Ovary (tissue), 9 donors: ENCODE measurements around the gene SCAND1. TPM values are rescaled to one million over a fixed set of nuclear protein-coding genes. Genes with fewer than 3 reads are reported as not detected.

Source experiments
- DNase-seq, 5 donors: peaks; one replicate each; pipeline ENCODE4 v3.0.0-alpha.2; 2019 to 2020
- H3K27ac ChIP-seq, 2 donors: fragments of 200-600 bp; one replicate each; pipeline versions ENCODE4 v1.5.1 to v1.8.0; 2019 to 2022
- H3K27me3 ChIP-seq: fragments of 200-600 bp; one replicate; pipeline ENCODE4 v1.8.0; 2022
- H3K36me3 ChIP-seq: fragments of 200-600 bp; sonication (generic); one replicate; pipeline ENCODE4 v1.5.1; 2019
- H3K4me1 ChIP-seq: one replicate; pipeline ENCODE4 v1.8.1; 2013; ENCODE audit warnings: mild to moderate bottlenecking, moderate library complexity; ENCODE audit not compliant: insufficient read depth
- H3K4me3 ChIP-seq: fragments of 200-600 bp; sonication (generic); one replicate; pipeline ENCODE4 v1.5.1; 2017
- H3K9me3 ChIP-seq, 2 donors: fragments of 200-600 bp in 1 of 2; sonication (generic) in 1 of 2; one replicate each; pipeline versions ENCODE4 v1.5.1 to v1.8.1; 2013 to 2019; ENCODE audit warnings: mild to moderate bottlenecking in 1 of 2, moderate library complexity in 1 of 2
- EP300 ChIP-seq: sonication (generic); formaldehyde crosslinking; IDR thresholded peaks from one replicate; pipeline ENCODE4 v1.6.1; 2017; ENCODE audit warnings: antibody characterized with exemption
- POLR2A ChIP-seq: fragments of 450-650 bp; IDR thresholded peaks from one replicate; pipeline ENCODE4 v1.6.1; 2017; ENCODE audit warnings: antibody characterized with exemption, mild to moderate bottlenecking, moderate library complexity
- WGBS, 3 donors: extraction: QIAGEN DNeasy Blood & Tissue Kit in 1 of 3; methylation state at CpG; one replicate each; pipeline versions ENCODE4 v1.1.5 to v1.1.7; 2013 to 2017; 5-methylcytosine and 5-hydroxymethylcytosine counted together
- intact Hi-C, 4 donors: fragments of 100-400 bp; cut with DNase I; formaldehyde crosslinking; loops; one replicate each; pipeline versions ENCODE4 v1.11.0 to v1.15.1; 2022 to 2023
- polyA plus RNA-seq, 2 donors: library from polyadenylated mRNA; stranded (reverse); fragments of 200-250 nt in 1 of 2; fragments of 350-450 nt in 1 of 2; fragmentation: Illumina TruSeq in 1 of 2; extraction: RNeasy Lipid Tissue Mini Kit (QIAGEN cat#74804) in 1 of 2; gene quantifications; one replicate each; pipeline ENCODE4 v1.2.3, GENCODE V29; 2013 to 2014
- total RNA-seq, 7 donors: library from RNA; depleted of rRNA in 2 of 7; stranded (reverse); fragments of >200 nt in 2 of 7; fragmentation: NEBNext Ultra II Directional in 3 of 7; extraction: Animal tissue kit (Norgen Biotek cat#: 25700) in 3 of 7; gene quantifications; one replicate each; pipeline versions ENCODE4 v1.1.0 to v1.2.4, GENCODE V29; 2016 to 2023
- TF ChIP-seq, protein P1 (sequence below), 3 donors: fragments of 450-650 bp in 2 of 3; fragments of 200-600 bp in 1 of 3; IDR thresholded peaks; one replicate each; pipeline versions ENCODE4 v1.5.1 to v1.8.0; 2016 to 2022; ENCODE audit warnings: antibody characterized with exemption in 3 of 3, mild to moderate bottlenecking in 1 of 3
- donor health status: DM: no; HTN: no; CAD: no; lungs with moderate emphysema.
- donor health status: DM: no; HTN: no; CAD: no.
- donor health status: Bipolar disorder and iron deficiency.
- donor health status: DM: yes; HTN: yes; CAD: no.
- donor health status: DM: no; HTN: no; CAD: no.
- donor health status: DM: yes; HTN: yes; CAD: no.

SCAND1 gene
- total and polyA plus RNA-seq, 9 donors: 48.2 to 177 (median 77.1) TPM; not detected in 1

- peaks cover 7% of the 10 kb centered on the region for H3K4me1 ChIP-seq
- H3K4me3 ChIP-seq: no peak overlapping the region
- WGBS, 3 donors: 89 to 94% (median 90%) methylated on average over 7 of the region's 7 CpGs
- no peaks in the 10 kb centered on the region for H3K9me3 ChIP-seq
- H3K27me3 ChIP-seq: no peaks in the 10 kb centered on the region
- no peak for DNase-seq
- TF ChIP-seq EP300: no peak
- no peak for TF ChIP-seq POLR2A
- TF ChIP-seq, protein P1, sequence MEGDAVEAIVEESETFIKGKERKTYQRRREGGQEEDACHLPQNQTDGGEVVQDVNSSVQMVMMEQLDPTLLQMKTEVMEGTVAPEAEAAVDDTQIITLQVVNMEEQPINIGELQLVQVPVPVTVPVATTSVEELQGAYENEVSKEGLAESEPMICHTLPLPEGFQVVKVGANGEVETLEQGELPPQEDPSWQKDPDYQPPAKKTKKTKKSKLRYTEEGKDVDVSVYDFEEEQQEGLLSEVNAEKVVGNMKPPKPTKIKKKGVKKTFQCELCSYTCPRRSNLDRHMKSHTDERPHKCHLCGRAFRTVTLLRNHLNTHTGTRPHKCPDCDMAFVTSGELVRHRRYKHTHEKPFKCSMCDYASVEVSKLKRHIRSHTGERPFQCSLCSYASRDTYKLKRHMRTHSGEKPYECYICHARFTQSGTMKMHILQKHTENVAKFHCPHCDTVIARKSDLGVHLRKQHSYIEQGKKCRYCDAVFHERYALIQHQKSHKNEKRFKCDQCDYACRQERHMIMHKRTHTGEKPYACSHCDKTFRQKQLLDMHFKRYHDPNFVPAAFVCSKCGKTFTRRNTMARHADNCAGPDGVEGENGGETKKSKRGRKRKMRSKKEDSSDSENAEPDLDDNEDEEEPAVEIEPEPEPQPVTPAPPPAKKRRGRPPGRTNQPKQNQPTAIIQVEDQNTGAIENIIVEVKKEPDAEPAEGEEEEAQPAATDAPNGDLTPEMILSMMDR (IDR thresholded peaks at IDR 0.05): no peak
- intact Hi-C loops: no loop called here
- H3K36me3 ChIP-seq: no peaks in the 10 kb centered on the region
- no peak overlapping the region for H3K27ac ChIP-seq
Measured at GRCh38 chr20:35950093-35950492, 4.2 kb downstream of the SCAND1 start.

DNA sequence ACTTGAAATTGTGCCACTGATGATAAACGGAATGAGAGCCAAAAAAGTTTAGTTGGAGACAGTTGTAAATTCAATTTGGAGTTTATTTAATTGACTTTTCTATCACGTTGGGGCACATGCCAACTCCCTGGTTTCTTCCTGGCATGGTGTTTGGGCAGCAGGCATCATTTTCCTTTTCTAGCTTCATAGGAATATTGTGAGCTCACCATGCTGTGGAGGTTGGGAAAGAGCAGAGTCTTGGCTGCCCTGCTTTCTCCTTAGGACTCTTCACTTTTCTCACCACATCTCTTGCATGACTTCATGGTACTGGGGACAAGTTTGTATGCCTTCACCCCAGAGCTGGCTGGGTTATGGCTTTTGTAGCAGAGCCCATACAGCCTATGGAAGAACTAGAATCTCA is 6.4 kb downstream of the SCAND1 start:
- intact Hi-C loops: no loop called here
- no peak overlapping the region for H3K27ac ChIP-seq
- DNase-seq: no peak

DNA sequence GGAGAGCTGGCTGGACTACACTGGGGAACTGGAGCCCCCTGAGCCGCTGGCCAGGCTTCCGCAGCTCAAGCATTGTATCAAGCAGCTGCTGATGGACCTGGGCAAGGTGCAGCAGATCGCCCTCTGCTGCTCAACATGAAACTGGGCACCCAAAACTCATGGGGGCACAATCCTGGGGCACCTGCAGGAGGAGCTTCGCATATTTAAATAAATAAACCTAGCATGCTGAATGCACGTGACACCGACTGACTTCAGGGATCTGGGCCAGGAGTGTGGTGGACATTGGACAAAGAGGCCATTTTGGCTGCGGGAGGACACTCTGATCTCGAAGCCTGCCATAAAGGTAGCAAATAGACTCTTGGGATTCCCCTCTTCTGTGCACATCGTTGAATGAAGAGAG is 6.8 kb downstream of the SCAND1 start:
- 79 to 85% (median 83%) methylated on average over 9 of the region's 9 CpGs for WGBS, 3 donors
- TF ChIP-seq EP300: no peak
- TF ChIP-seq, protein P1 (IDR thresholded peaks at IDR 0.05): no peak
- no peak for TF ChIP-seq POLR2A
- Histone ChIP-seq H3K4me1 (no peaks in the 10 kb centered on the region), H3K9me3 (no peaks in the 10 kb centered on the region), H3K36me3 (no peaks in the 10 kb centered on the region), H3K27ac (no peak overlapping the region), H3K27me3 (no peaks in the 10 kb centered on the region), H3K4me3 (no peak overlapping the region)
- intact Hi-C loops: no loop called here
- no peak for DNase-seq

More for the DNA sequence above, 6.4 kb downstream of the SCAND1 start:
- Histone ChIP-seq H3K4me3 (no peak overlapping the region), H3K27me3 (no peaks in the 10 kb centered on the region), H3K4me1 (peaks cover 3% of the 10 kb centered on the region), H3K9me3 (no peaks in the 10 kb centered on the region), H3K36me3 (no peaks in the 10 kb centered on the region)
- 83 to 87% (median 83%) methylated on average over 2 of the region's 2 CpGs for WGBS, 3 donors
- TF ChIP-seq, protein P1 (IDR thresholded peaks at IDR 0.05): no peak
- TF ChIP-seq EP300: no peak
- no peak for TF ChIP-seq POLR2A

DNA sequence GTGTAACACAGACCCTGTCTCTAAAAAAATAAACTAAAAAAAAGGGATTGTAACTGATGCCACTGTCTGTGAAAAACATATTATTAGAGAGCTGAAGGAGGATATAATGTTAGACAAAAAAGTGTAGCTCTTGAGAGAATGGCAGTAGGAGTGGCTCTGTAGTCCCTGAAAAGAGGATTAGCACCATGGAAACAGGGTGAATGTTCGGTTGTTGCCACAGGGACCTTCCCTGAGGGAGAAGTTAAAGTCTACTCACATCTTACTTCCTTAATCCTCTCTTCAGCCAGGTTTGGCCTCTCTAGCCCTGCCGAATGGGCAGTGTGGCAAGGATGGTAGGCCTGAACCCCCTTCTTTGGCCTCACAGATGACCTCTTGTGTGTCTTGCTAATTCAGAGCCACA is 12.1 kb downstream of the SCAND1 start:
- H3K4me1 ChIP-seq: no peaks in the 10 kb centered on the region
- no peak overlapping the region for H3K27ac ChIP-seq
- H3K36me3 ChIP-seq: no peaks in the 10 kb centered on the region

More for the DNA sequence above, 12.1 kb downstream of the SCAND1 start:
- DNase-seq: no peak
- 84 to 93% (median 84%) methylated on average over 2 of the region's 2 CpGs for WGBS, 3 donors
- H3K27me3 ChIP-seq: no peaks in the 10 kb centered on the region
- TF ChIP-seq EP300: no peak
- no peak for TF ChIP-seq POLR2A
- TF ChIP-seq, protein P1 (IDR thresholded peaks at IDR 0.05): no peak
- no peak overlapping the region for H3K4me3 ChIP-seq
- no peaks in the 10 kb centered on the region for H3K9me3 ChIP-seq
- intact Hi-C loops: no loop called here
